NCI-H526 treated with DMSO at 0.1 percent for 48 hours (cell line): ENCODE results near the gene JAZF1.
A peak's percentile ranks its signal among the peaks of the same experiment; 100 is the strongest.
"Not testable (repeated sequence)": the region's sequence is repeated elsewhere in the genome, so short reads cannot be mapped to it uniquely, and the experiment has no call there.

Experiments
- DNase-seq: peaks from one replicate; lab custom pipeline; 2025; lab: John Stamatoyannopoulos, UW

JAZF1 gene

GRCh38 chr7:28042721-28043120 lies 137.9 kb downstream of the JAZF1 start:
- no peak for DNase-seq

GRCh38 chr7:28041508-28042314 lies 138.9 kb downstream of the JAZF1 start:
- DNase-seq, result no peak

- no peak for DNase-seq
Observed at GRCh38 chr7:28038175-28038797, 142.3 kb downstream of the JAZF1 start.

- no peak for DNase-seq
Observed at GRCh38 chr7:28037220-28038010, 143.2 kb downstream of the JAZF1 start.

GRCh38 chr7:28036696-28037095 lies 143.9 kb downstream of the JAZF1 start:
- no peak for DNase-seq

GRCh38 chr7:28033386-28033785 lies 147.2 kb downstream of the JAZF1 start:
- DNase-seq, result no peak

- DNase-seq, result no peak
Observed at GRCh38 chr7:28032738-28033380, 147.7 kb downstream of the JAZF1 start.

- no peak for DNase-seq
Observed at GRCh38 chr7:28029051-28029450, 151.5 kb downstream of the JAZF1 start.

- no peak for DNase-seq
Observed at GRCh38 chr7:28028471-28028870, 152.1 kb downstream of the JAZF1 start.

- DNase-seq, result no peak
Observed at GRCh38 chr7:28026237-28026636, 154.4 kb downstream of the JAZF1 start.

- no peak for DNase-seq
Observed at GRCh38 chr7:28024786-28025334, 155.7 kb downstream of the JAZF1 start.

GRCh38 chr7:28020302-28020940 lies 160.2 kb downstream of the JAZF1 start:
- DNase-seq, result peak; percentile 64

GRCh38 chr7:28018856-28019465 lies 161.6 kb downstream of the JAZF1 start:
- DNase-seq, result no peak

GRCh38 chr7:28018446-28018845 lies 162.1 kb downstream of the JAZF1 start:
- DNase-seq, result no peak

GRCh38 chr7:28018020-28018419 lies 162.6 kb downstream of the JAZF1 start:
- DNase-seq, result no peak

GRCh38 chr7:28017372-28017771 lies 163.2 kb downstream of the JAZF1 start:
- no peak for DNase-seq

GRCh38 chr7:28016297-28016696 lies 164.3 kb downstream of the JAZF1 start:
- no peak for DNase-seq

GRCh38 chr7:28015169-28015568 lies 165.4 kb downstream of the JAZF1 start:
- no peak for DNase-seq

GRCh38 chr7:28014340-28014739 lies 166.3 kb downstream of the JAZF1 start:
- DNase-seq, result not testable (repeated sequence)

- DNase-seq, result no peak
Observed at GRCh38 chr7:28013441-28013840, 167.2 kb downstream of the JAZF1 start.

- no peak for DNase-seq
Observed at GRCh38 chr7:28013019-28013418, 167.6 kb downstream of the JAZF1 start.
